CD14-positive monocyte (primary cell): Measurements from ENCODE around the gene TOP3A. TPM values are rescaled to one million over a fixed set of nuclear protein-coding genes. Genes with fewer than 3 reads are reported as not detected.

Experiments
- DNase-seq, 3 donors: peaks; one replicate each; pipeline ENCODE4 v3.0.0-alpha.2; 2011 to 2022
- H2AFZ ChIP-seq: 2 replicates; pipeline ENCODE4 v1.6.0; 2012; ENCODE audit warnings: mild to moderate bottlenecking, low read depth, low read length, inconsistent platforms; ENCODE audit not compliant: insufficient read depth, poor library complexity, severe bottlenecking
- H3K27ac ChIP-seq, 2 donors: 1 replicate in 1 of 2; 2 replicates in 1 of 2; pipeline ENCODE4 v1.5.1; 2012 to 2013; ENCODE audit warnings: low read length in 2 of 2, control low read depth in 1 of 2, inconsistent platforms in 1 of 2, low read depth in 1 of 2, mild to moderate bottlenecking in 1 of 2
- H3K27me3 ChIP-seq, 2 donors: one replicate each; pipeline versions ENCODE4 v1.6.0 to v1.6.1; 2011 to 2013; ENCODE audit warnings: low read length in 2 of 2; ENCODE audit not compliant: control insufficient read depth in 2 of 2, insufficient read depth in 2 of 2
- H3K36me3 ChIP-seq, 2 donors: replicated peaks in 1 of 2; 1 replicate in 1 of 2; 2 replicates in 1 of 2; pipeline versions ENCODE4 v1.5.1 to v1.6.1; 2012 to 2013; ENCODE audit warnings: low read length in 2 of 2, control low read depth in 1 of 2, inconsistent platforms in 1 of 2, mild to moderate bottlenecking in 1 of 2; ENCODE audit not compliant: insufficient read depth in 2 of 2, control insufficient read depth in 1 of 2
- H3K4me1 ChIP-seq, 2 donors: 1 replicate in 1 of 2; 2 replicates in 1 of 2; pipeline versions ENCODE4 v1.5.1 to v1.6.1; 2012 to 2013; ENCODE audit warnings: low read length in 2 of 2, control low read depth in 1 of 2, inconsistent platforms in 1 of 2, mild to moderate bottlenecking in 1 of 2, moderate library complexity in 1 of 2; ENCODE audit not compliant: insufficient read depth in 2 of 2, control insufficient read depth in 1 of 2
- H3K4me2 ChIP-seq: replicated peaks from 2 replicates; pipeline ENCODE3; 2012; ENCODE audit warnings: low read length, moderate library complexity, mild to moderate bottlenecking; ENCODE audit not compliant: poor library complexity, severe bottlenecking; ENCODE audit errors: extremely low read depth
- H3K4me3 ChIP-seq, 3 experiments: fragments of 200-600 bp in 1 of 3; sonication (generic) in 1 of 3; replicated peaks in 1 of 3; 1 replicate in 2 of 3; 2 replicates in 1 of 3; pipeline ENCODE4 v1.5.1; 2011 to 2013; ENCODE audit warnings: low read length in 3 of 3, mild to moderate bottlenecking in 3 of 3, control low read depth in 2 of 3, low read depth in 2 of 3, inconsistent platforms in 1 of 3, moderate library complexity in 1 of 3
- H3K79me2 ChIP-seq: 2 replicates; pipeline ENCODE4 v1.6.0; 2012; ENCODE audit warnings: mild to moderate bottlenecking, control low read depth, inconsistent platforms, low read length, moderate library complexity; ENCODE audit not compliant: insufficient read depth
- H3K9ac ChIP-seq: 2 replicates; pipeline ENCODE4 v1.6.0; 2017; ENCODE audit warnings: low read length, mild to moderate bottlenecking; ENCODE audit not compliant: insufficient read depth, poor library complexity, severe bottlenecking
- H3K9me3 ChIP-seq, 2 donors: replicated peaks in 1 of 2; 1 replicate in 1 of 2; 2 replicates in 1 of 2; pipeline versions ENCODE4 v1.5.1 to v1.6.1; 2012 to 2013; ENCODE audit warnings: low read length in 2 of 2, control low read depth in 1 of 2; ENCODE audit not compliant: control insufficient read depth in 1 of 2, insufficient read depth in 1 of 2
- H4K20me1 ChIP-seq: 2 replicates; pipeline ENCODE4 v1.6.0; 2012; ENCODE audit warnings: mild to moderate bottlenecking, low read length, control low read depth, moderate library complexity; ENCODE audit not compliant: insufficient read depth
- H3K27ac Mint-ChIP-seq, 7 donors: one replicate each; pipeline ENCODE4 v1.8.0; 2020; ENCODE audit warnings: mild to moderate bottlenecking in 7 of 7, mixed read lengths in 7 of 7, moderate library complexity in 6 of 7, inconsistent platforms in 2 of 7
- H3K27me3 Mint-ChIP-seq, 3 donors: one replicate each; pipeline ENCODE4 v1.8.0; 2021 to 2022; ENCODE audit warnings: low read depth in 3 of 3, mild to moderate bottlenecking in 3 of 3, mixed read lengths in 3 of 3, moderate library complexity in 3 of 3, inconsistent platforms in 1 of 3
- H3K36me3 Mint-ChIP-seq, 2 donors: one replicate each; pipeline ENCODE4 v1.8.0; 2020; ENCODE audit warnings: mixed read lengths in 2 of 2, inconsistent platforms in 1 of 2, mild to moderate bottlenecking in 1 of 2
- H3K4me1 Mint-ChIP-seq: one replicate; pipeline ENCODE4 v1.8.0; 2020; ENCODE audit warnings: mild to moderate bottlenecking, mixed read lengths
- H3K4me3 Mint-ChIP-seq, 2 donors: one replicate each; pipeline ENCODE4 v1.8.0; 2020; ENCODE audit warnings: mild to moderate bottlenecking in 2 of 2, mixed read lengths in 2 of 2, moderate library complexity in 1 of 2
- H3K9me3 Mint-ChIP-seq, 7 donors: one replicate each; pipeline ENCODE4 v1.8.0; 2020 to 2022; ENCODE audit warnings: mixed read lengths in 7 of 7, mild to moderate bottlenecking in 6 of 7, moderate library complexity in 6 of 7, inconsistent platforms in 2 of 7
- WGBS: methylation state at CpG from one replicate; pipeline ENCODE4 v1.1.5; 2013; ENCODE audit warnings: missing lambda C conversion rate; ENCODE audit not compliant: insufficient coverage; 5-methylcytosine and 5-hydroxymethylcytosine counted together
- intact Hi-C, 2 donors: fragments of 100-400 bp; cut with micrococcal nuclease; formaldehyde crosslinking; loops; one replicate each; pipeline versions ENCODE4 v1.15.0 to v1.15.1; 2023
- polyA plus RNA-seq, 3 donors: library from polyadenylated mRNA; depleted of rRNA in 1 of 3; unstranded in 2 of 3; stranded (reverse) in 1 of 3; fragments of 300-500 nt in 2 of 3; fragments of >200 nt in 1 of 3; fragmentation: Illumina TruSeq in 2 of 3; gene quantifications; 1 replicate in 2 of 3; 2 replicates in 1 of 3; pipeline ENCODE4 v1.2.3, GENCODE V29; 2012 to 2021
- TF ChIP-seq, protein P1 (sequence below): fragments of 200-600 bp; IDR thresholded peaks from one replicate; pipeline ENCODE4 v1.8.0; 2022; ENCODE audit warnings: antibody characterized with exemption, mild to moderate bottlenecking

Gene TOP3A
- polyA plus RNA-seq, 3 donors, result 15.2 to 25.6 (median 22.3) TPM

- H3K4me3 Mint-ChIP-seq, result no peak overlapping the region
- H3K36me3 Mint-ChIP-seq, result peaks cover 85 to 96% of the 10 kb centered on the region in 2 donors
- intact Hi-C loops, result no loop called here
- WGBS, result 100% methylated on average over 1 of the region's 2 CpGs
- TF ChIP-seq, protein P1, sequence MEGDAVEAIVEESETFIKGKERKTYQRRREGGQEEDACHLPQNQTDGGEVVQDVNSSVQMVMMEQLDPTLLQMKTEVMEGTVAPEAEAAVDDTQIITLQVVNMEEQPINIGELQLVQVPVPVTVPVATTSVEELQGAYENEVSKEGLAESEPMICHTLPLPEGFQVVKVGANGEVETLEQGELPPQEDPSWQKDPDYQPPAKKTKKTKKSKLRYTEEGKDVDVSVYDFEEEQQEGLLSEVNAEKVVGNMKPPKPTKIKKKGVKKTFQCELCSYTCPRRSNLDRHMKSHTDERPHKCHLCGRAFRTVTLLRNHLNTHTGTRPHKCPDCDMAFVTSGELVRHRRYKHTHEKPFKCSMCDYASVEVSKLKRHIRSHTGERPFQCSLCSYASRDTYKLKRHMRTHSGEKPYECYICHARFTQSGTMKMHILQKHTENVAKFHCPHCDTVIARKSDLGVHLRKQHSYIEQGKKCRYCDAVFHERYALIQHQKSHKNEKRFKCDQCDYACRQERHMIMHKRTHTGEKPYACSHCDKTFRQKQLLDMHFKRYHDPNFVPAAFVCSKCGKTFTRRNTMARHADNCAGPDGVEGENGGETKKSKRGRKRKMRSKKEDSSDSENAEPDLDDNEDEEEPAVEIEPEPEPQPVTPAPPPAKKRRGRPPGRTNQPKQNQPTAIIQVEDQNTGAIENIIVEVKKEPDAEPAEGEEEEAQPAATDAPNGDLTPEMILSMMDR, result no peak
- Histone ChIP-seq H3K79me2 (peaks cover 66% of the 10 kb centered on the region), H3K36me3 (peaks cover 84 to 99% of the 10 kb centered on the region in 2 donors), H3K27me3 (no peaks in the 10 kb centered on the region), H3K9me3 (no peaks in the 10 kb centered on the region), H4K20me1 (peaks cover 88% of the 10 kb centered on the region), H3K4me3 (no peak overlapping the region), H3K9ac (no peak overlapping the region), H2AFZ (no peak overlapping the region), H3K27ac (peak overlapping the region in 1 of 2 donors; percentile 73), H3K4me1 (peaks cover 13 to 23% of the 10 kb centered on the region in 2 donors), H3K4me2 (no peak overlapping the region)
- H3K27ac Mint-ChIP-seq, result peak overlapping the region in 3 of 7 donors; percentile 16 to 58 (median 46)
- H3K9me3 Mint-ChIP-seq, result no peaks in the 10 kb centered on the region
- H3K4me1 Mint-ChIP-seq, result peaks cover 24% of the 10 kb centered on the region
- no peaks in the 10 kb centered on the region for H3K27me3 Mint-ChIP-seq
- no peak for DNase-seq
These were observed 12.3 kb upstream of the TOP3A start for GRCh38 chr17:18327093-18327492.

- peak overlapping the region in 1 of 2 donors; percentile 73 for H3K27ac ChIP-seq
- peaks cover 82 to 96% of the 10 kb centered on the region in 2 donors for H3K36me3 Mint-ChIP-seq
- H3K4me1 Mint-ChIP-seq, result peaks cover 24% of the 10 kb centered on the region
These were observed 11.8 kb upstream of the TOP3A start for GRCh38 chr17:18326572-18326971.

More at GRCh38 chr17:18326572-18326971, 11.8 kb upstream of the TOP3A start:
- no peak for DNase-seq
- H3K4me1 ChIP-seq, result peaks cover 13 to 23% of the 10 kb centered on the region in 2 donors
- H3K36me3 ChIP-seq, result peaks cover 84 to 98% of the 10 kb centered on the region in 2 donors
- peaks cover 71% of the 10 kb centered on the region for H3K79me2 ChIP-seq
- no peak overlapping the region for H3K9ac ChIP-seq
- intact Hi-C loops, result no loop called here
- H3K27me3 ChIP-seq, result no peaks in the 10 kb centered on the region
- TF ChIP-seq, protein P1, result no peak
- Mint-ChIP-seq H3K9me3 (no peaks in the 10 kb centered on the region), H3K27ac (peak overlapping the region in 4 of 7 donors; percentile 14 to 58 (median 38)), H3K4me3 (no peak overlapping the region), H3K27me3 (no peaks in the 10 kb centered on the region)
- no peak overlapping the region for H3K4me2 ChIP-seq
- no peak overlapping the region for H2AFZ ChIP-seq
- 85% methylated on average over 4 of the region's 6 CpGs for WGBS
- no peak overlapping the region for H3K4me3 ChIP-seq
- H3K9me3 ChIP-seq, result no peaks in the 10 kb centered on the region
- peaks cover 93% of the 10 kb centered on the region for H4K20me1 ChIP-seq
